Fibroblast of lung (primary cell): ENCODE data around the gene MYL3. TPM values are rescaled to one million over a fixed set of nuclear protein-coding genes. Genes with fewer than 3 reads are reported as not detected.

Source experiments
- DNase-seq, 2 donors: peaks; one replicate each; pipeline versions ENCODE4 v3.0.0 to v3.0.0-alpha.2; 2010; ENCODE audit warnings: low read depth in 2 of 2
- H2AFZ ChIP-seq: 2 replicates; pipeline ENCODE4 v1.5.1; 2012; ENCODE audit warnings: low read length, control low read depth, inconsistent platforms
- H3K27ac ChIP-seq: 2 replicates; pipeline ENCODE4 v1.5.1; 2011; ENCODE audit warnings: low read length, control low read depth; ENCODE audit not compliant: insufficient read depth
- H3K27me3 ChIP-seq: 2 replicates; pipeline ENCODE4 v1.5.1; 2011; ENCODE audit warnings: mild to moderate bottlenecking, low read length; ENCODE audit not compliant: control insufficient read depth, insufficient read depth
- H3K36me3 ChIP-seq: 2 replicates; pipeline ENCODE4 v1.5.1; 2011; ENCODE audit warnings: low read length; ENCODE audit not compliant: control insufficient read depth, insufficient read depth
- H3K4me1 ChIP-seq: 2 replicates; pipeline ENCODE4 v1.5.1; 2011; ENCODE audit warnings: low read length; ENCODE audit not compliant: control insufficient read depth, insufficient read depth; ENCODE audit errors: extremely low read depth
- H3K4me2 ChIP-seq: 2 replicates; pipeline ENCODE4 v1.5.1; 2011; ENCODE audit warnings: low read length, control low read depth; ENCODE audit not compliant: insufficient read depth; ENCODE audit errors: extremely low read depth
- H3K4me3 ChIP-seq, 4 experiments: fragments of 200-600 bp in 1 of 4; sonication (generic) in 1 of 4; replicated peaks in 1 of 4; 2 replicates each; pipeline ENCODE4 v1.5.1; 2011 to 2016; ENCODE audit warnings: low read length in 4 of 4, low read depth in 3 of 4, mild to moderate bottlenecking in 3 of 4, control low read depth in 2 of 4, inconsistent platforms in 1 of 4, mixed read lengths in 1 of 4; ENCODE audit not compliant: insufficient read depth in 1 of 4; ENCODE audit errors: control extremely low read depth in 1 of 4
- H3K79me2 ChIP-seq: 2 replicates; pipeline ENCODE4 v1.5.1; 2012; ENCODE audit warnings: mild to moderate bottlenecking, low read length, inconsistent platforms; ENCODE audit not compliant: control insufficient read depth, insufficient read depth
- H3K9ac ChIP-seq: 2 replicates; pipeline ENCODE4 v1.5.1; 2011; ENCODE audit warnings: mild to moderate bottlenecking, low read length, control low read depth; ENCODE audit not compliant: insufficient read depth
- H3K9me3 ChIP-seq: 2 replicates; pipeline ENCODE4 v1.5.1; 2012; ENCODE audit warnings: low read depth, low read length; ENCODE audit not compliant: control insufficient read depth, insufficient read depth
- H4K20me1 ChIP-seq: 2 replicates; pipeline ENCODE4 v1.5.1; 2011; ENCODE audit warnings: low read length; ENCODE audit not compliant: control insufficient read depth, insufficient read depth; ENCODE audit errors: extremely low read depth
- EZH2 ChIP-seq: IDR thresholded peaks from 2 replicates; pipeline ENCODE4 v1.5.1; 2012; ENCODE audit warnings: low read length, control low read depth, mild to moderate bottlenecking; ENCODE audit errors: missing control alignments
- polyA plus RNA-seq, 2 donors: library from polyadenylated mRNA; depleted of rRNA in 1 of 2; stranded (reverse) in 1 of 2; unstranded in 1 of 2; fragments of >200 nt; gene quantifications; 2 replicates each; pipeline ENCODE4 v1.2.1, GENCODE V29; 2011 to 2012; ENCODE audit warnings: missing spikeins in 1 of 2
- total RNA-seq: library from RNA; depleted of rRNA; stranded (reverse); fragments of >200 nt; gene quantifications from 2 replicates; pipeline ENCODE4 v1.2.1, GENCODE V29; 2014
- TF ChIP-seq, protein P1 (sequence below), 2 donors: IDR thresholded peaks in 1 of 2; conservative IDR thresholded peaks in 1 of 2; 1 replicate in 1 of 2; 2 replicates in 1 of 2; pipeline ENCODE4 v1.5.1; 2011 to 2012; ENCODE audit warnings: low read length in 2 of 2, control low read depth in 1 of 2, inconsistent platforms in 1 of 2, low read depth in 1 of 2, mild to moderate bottlenecking in 1 of 2

MYL3 gene
- total and polyA plus RNA-seq, 2 donors (not counting 1 experiment from before 2014, with no cell fraction given), result 0.50 to 0.67 TPM

DNA sequence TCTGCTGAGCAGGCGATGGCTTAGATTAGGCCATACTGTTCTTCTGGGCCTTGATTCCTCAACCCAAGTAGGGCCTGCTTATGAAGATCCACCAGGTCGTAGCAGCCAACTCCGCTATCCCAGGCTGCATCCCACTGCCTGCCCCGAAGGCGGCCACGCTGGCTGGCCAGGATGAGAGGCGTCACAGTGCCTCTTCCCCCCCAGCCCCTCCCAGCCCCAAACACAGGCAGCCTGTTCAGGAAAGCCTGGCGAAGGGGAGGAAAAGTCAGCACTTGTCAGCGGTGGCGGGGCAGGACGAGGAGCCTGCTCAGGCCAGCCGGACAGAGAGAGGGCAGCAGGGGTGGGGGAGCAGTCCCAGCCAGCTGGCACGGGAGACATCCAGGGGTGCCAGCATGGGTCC, 25.5 kb upstream of the MYL3 start:
- no peaks in the 10 kb centered on the region for H3K4me1 ChIP-seq
- no peaks in the 10 kb centered on the region for H3K36me3 ChIP-seq
- no peak overlapping the region for H3K9ac ChIP-seq
- no peak for DNase-seq
- H3K27ac ChIP-seq, result no peak overlapping the region
- no peak overlapping the region for H3K4me2 ChIP-seq
- TF ChIP-seq EZH2, result no peak
- TF ChIP-seq, protein P1, sequence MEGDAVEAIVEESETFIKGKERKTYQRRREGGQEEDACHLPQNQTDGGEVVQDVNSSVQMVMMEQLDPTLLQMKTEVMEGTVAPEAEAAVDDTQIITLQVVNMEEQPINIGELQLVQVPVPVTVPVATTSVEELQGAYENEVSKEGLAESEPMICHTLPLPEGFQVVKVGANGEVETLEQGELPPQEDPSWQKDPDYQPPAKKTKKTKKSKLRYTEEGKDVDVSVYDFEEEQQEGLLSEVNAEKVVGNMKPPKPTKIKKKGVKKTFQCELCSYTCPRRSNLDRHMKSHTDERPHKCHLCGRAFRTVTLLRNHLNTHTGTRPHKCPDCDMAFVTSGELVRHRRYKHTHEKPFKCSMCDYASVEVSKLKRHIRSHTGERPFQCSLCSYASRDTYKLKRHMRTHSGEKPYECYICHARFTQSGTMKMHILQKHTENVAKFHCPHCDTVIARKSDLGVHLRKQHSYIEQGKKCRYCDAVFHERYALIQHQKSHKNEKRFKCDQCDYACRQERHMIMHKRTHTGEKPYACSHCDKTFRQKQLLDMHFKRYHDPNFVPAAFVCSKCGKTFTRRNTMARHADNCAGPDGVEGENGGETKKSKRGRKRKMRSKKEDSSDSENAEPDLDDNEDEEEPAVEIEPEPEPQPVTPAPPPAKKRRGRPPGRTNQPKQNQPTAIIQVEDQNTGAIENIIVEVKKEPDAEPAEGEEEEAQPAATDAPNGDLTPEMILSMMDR (conservative IDR thresholded peaks at IDR 0.05 in 1 of 2, IDR thresholded peaks at IDR 0.05 in 1 of 2; ENCODE audit: low read depth in 1 of 2, low read length in 2 of 2), result no peak
- no peak overlapping the region for H2AFZ ChIP-seq
- no peak overlapping the region for H3K4me3 ChIP-seq
- H3K9me3 ChIP-seq, result no peaks in the 10 kb centered on the region
- H3K27me3 ChIP-seq, result peaks cover 30% of the 10 kb centered on the region
- H4K20me1 ChIP-seq, result no peaks in the 10 kb centered on the region
- H3K79me2 ChIP-seq, result no peaks in the 10 kb centered on the region

DNA sequence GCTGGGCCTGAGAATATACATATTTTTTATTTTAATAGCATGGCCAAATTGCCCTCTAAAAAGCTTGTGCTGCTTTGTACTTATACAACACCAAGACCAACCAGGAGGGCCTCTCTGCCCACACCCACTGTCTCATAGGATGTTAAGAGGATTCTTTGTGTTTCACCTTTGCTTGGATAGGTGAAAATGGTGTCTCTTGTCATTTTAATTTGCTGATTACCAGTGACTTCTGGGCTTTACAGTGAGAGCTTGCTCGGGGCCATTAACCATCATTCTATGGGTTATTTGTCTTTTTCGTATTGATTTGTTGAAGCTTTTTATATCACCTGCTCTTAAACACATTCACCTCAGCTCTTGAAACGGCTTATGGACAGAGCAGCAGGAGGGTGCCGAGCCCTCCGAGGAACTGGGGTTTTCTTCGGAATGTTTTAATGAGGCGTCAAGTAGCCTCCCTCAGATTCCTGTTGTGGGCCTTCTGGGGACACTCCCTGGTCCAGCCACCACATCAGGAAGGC, 24.8 kb upstream of the MYL3 start:
- no peak for DNase-seq
- Histone ChIP-seq H3K9ac (no peak overlapping the region), H2AFZ (no peak overlapping the region), H3K4me3 (no peak overlapping the region), H4K20me1 (no peaks in the 10 kb centered on the region), H3K9me3 (no peaks in the 10 kb centered on the region), H3K36me3 (no peaks in the 10 kb centered on the region), H3K4me2 (no peak overlapping the region), H3K4me1 (no peaks in the 10 kb centered on the region), H3K27ac (no peak overlapping the region), H3K79me2 (no peaks in the 10 kb centered on the region), H3K27me3 (peaks cover 34% of the 10 kb centered on the region)
- TF ChIP-seq EZH2, result no peak
- TF ChIP-seq, protein P1 (conservative IDR thresholded peaks at IDR 0.05 in 1 of 2, IDR thresholded peaks at IDR 0.05 in 1 of 2; ENCODE audit: low read depth in 1 of 2, low read length in 2 of 2), result no peak

DNA sequence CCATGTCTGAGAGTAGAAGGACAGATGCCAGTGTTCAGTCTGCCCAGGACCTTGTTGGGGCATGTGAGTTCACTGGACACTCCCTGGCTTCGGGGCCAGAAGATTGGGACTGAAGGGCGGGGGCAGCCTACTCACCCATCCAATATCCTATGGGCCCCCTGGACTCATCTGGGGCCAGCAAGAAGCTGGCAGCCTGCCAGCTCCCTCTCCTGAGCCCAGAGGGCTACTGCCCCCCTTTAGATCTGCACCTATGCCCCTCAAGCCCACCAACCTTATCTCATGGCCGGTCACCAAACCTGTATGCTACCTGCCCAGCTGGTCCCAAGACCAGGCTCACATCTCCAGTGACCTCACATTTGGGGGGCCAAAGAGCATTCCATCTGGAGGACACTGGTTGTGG, 22.4 kb upstream of the MYL3 start:
- TF ChIP-seq, protein P1 (conservative IDR thresholded peaks at IDR 0.05 in 1 of 2, IDR thresholded peaks at IDR 0.05 in 1 of 2; ENCODE audit: low read depth in 1 of 2, low read length in 2 of 2), result no peak
- TF ChIP-seq EZH2, result no peak
- no peaks in the 10 kb centered on the region for H3K79me2 ChIP-seq
- H2AFZ ChIP-seq, result no peak overlapping the region
- no peak overlapping the region for H3K4me3 ChIP-seq
- no peak overlapping the region for H3K4me2 ChIP-seq
- no peak overlapping the region for H3K27ac ChIP-seq
- no peak for DNase-seq
- no peaks in the 10 kb centered on the region for H3K4me1 ChIP-seq
- peaks cover 43% of the 10 kb centered on the region for H3K27me3 ChIP-seq
- no peaks in the 10 kb centered on the region for H4K20me1 ChIP-seq
- H3K9me3 ChIP-seq, result no peaks in the 10 kb centered on the region
- no peaks in the 10 kb centered on the region for H3K36me3 ChIP-seq
- no peak overlapping the region for H3K9ac ChIP-seq
